Upper lobe of left lung (tissue), 6 donors: ENCODE measurements around the gene NAV2. TPM values are rescaled to one million over a fixed set of nuclear protein-coding genes. Genes with fewer than 3 reads are reported as not detected.

Experiments
- ATAC-seq, 2 donors: fragments of 200-7000 bp; cut with Tn5 transposase; one replicate each; pipeline ENCODE4 v1.9.1; 2022; ENCODE audit warnings: mild to moderate bottlenecking in 2 of 2, moderate library complexity in 2 of 2; ENCODE audit not compliant: low FRiP score in 2 of 2
- DNase-seq, 2 donors: peaks; one replicate each; pipeline ENCODE4 v3.0.0-alpha.2; 2019 to 2020
- H3K27ac ChIP-seq, 4 donors: fragments of 200-600 bp; sonication (generic); one replicate each; pipeline ENCODE4 v1.5.1; 2016 to 2019
- H3K27me3 ChIP-seq, 4 donors: fragments of 200-600 bp; sonication (generic); one replicate each; pipeline ENCODE4 v1.5.1; 2017 to 2019
- H3K36me3 ChIP-seq, 4 donors: fragments of 200-600 bp; sonication (generic); one replicate each; pipeline ENCODE4 v1.5.1; 2016 to 2019
- H3K4me1 ChIP-seq, 4 donors: fragments of 200-600 bp; sonication (generic); one replicate each; pipeline ENCODE4 v1.5.1; 2018 to 2019
- H3K4me3 ChIP-seq, 4 donors: fragments of 200-600 bp; sonication (generic); one replicate each; pipeline ENCODE4 v1.5.1; 2017 to 2019; ENCODE audit warnings: mild to moderate bottlenecking in 2 of 4, moderate library complexity in 1 of 4
- H3K9me3 ChIP-seq, 4 donors: fragments of 200-600 bp; sonication (generic); one replicate each; pipeline ENCODE4 v1.5.1; 2018 to 2019
- EP300 ChIP-seq, 4 donors: sonication (generic); formaldehyde crosslinking; IDR thresholded peaks; one replicate each; pipeline ENCODE4 v1.5.1; 2017; ENCODE audit warnings: antibody characterized with exemption in 4 of 4, control low read depth in 2 of 4
- POLR2A ChIP-seq, 4 donors: fragments of 450-650 bp; IDR thresholded peaks; one replicate each; pipeline ENCODE4 v1.5.1; 2016 to 2017; ENCODE audit warnings: antibody characterized with exemption in 4 of 4, mild to moderate bottlenecking in 2 of 4
- POLR2AphosphoS5 ChIP-seq, 2 donors: sonication (generic); formaldehyde crosslinking; IDR thresholded peaks; one replicate each; pipeline ENCODE4 v1.5.1; 2017; ENCODE audit warnings: antibody characterized with exemption in 2 of 2
- WGBS, 2 donors: methylation state at CpG; one replicate each; pipeline ENCODE4 v1.1.5; 2017 to 2018; 5-methylcytosine and 5-hydroxymethylcytosine counted together
- total RNA-seq, 6 donors: library from RNA; depleted of rRNA in 4 of 6; stranded (reverse); fragments of >200 nt in 4 of 6; gene quantifications; one replicate each; pipeline versions ENCODE4 v1.1.0 to v1.2.1, GENCODE V29; 2016 to 2021
- TF ChIP-seq, protein P1 (sequence below), 6 experiments: fragments of 450-650 bp in 4 of 6; fragments of 200-600 bp in 2 of 6; sonication (generic) in 2 of 6; IDR thresholded peaks; one replicate each; pipeline ENCODE4 v1.5.1; 2016 to 2019; ENCODE audit warnings: antibody characterized with exemption in 6 of 6
- donor health status: DM: no; HTN: no; CAD: no; lungs with moderate emphysema.
- donor health status: DM: no; HTN: yes; CAD: no; lungs with severe emphysema.

Gene NAV2
- total RNA-seq, 6 donors from 2014 or later = 40.5 to 61.4 (median 52.3) TPM

DNA sequence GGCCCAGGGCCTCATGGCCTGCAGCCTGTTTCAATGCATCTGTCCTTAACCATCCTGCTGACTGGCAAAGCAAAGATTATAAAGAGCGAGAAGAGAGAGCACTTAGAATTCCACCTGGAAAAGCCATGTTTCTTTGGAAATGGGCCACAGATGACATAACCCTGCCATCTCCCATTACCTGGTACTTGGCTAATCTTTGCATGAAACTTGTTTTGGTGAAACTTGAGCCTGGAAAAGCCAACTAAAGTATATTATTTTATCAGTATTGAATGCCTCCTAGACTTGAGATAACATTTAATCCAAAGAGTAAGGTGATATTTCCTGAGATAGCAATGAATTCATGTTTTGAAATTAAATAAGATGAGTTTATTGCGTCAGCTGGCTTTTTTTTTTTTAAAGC, 72.6 kb downstream of the NAV2 start:
- ATAC-seq (no peak), DNase-seq (no peak)
- 71 to 83% methylated on average over 2 of the region's 2 CpGs for WGBS, 2 donors
- Histone ChIP-seq H3K36me3 (no peaks in the 10 kb centered on the region), H3K9me3 (no peaks in the 10 kb centered on the region), H3K4me3 (no peak overlapping the region), H3K4me1 (peaks cover 0 to 7% (median 3%) of the 10 kb centered on the region in 4 donors), H3K27ac (no peak overlapping the region), H3K27me3 (no peaks in the 10 kb centered on the region)
- TF ChIP-seq POLR2A (IDR thresholded peaks at IDR 0.05) (no peak), POLR2AphosphoS5 (IDR thresholded peaks at IDR 0.05) (no peak), EP300 (IDR thresholded peaks at IDR 0.05) (no peak)
- TF ChIP-seq, protein P1, sequence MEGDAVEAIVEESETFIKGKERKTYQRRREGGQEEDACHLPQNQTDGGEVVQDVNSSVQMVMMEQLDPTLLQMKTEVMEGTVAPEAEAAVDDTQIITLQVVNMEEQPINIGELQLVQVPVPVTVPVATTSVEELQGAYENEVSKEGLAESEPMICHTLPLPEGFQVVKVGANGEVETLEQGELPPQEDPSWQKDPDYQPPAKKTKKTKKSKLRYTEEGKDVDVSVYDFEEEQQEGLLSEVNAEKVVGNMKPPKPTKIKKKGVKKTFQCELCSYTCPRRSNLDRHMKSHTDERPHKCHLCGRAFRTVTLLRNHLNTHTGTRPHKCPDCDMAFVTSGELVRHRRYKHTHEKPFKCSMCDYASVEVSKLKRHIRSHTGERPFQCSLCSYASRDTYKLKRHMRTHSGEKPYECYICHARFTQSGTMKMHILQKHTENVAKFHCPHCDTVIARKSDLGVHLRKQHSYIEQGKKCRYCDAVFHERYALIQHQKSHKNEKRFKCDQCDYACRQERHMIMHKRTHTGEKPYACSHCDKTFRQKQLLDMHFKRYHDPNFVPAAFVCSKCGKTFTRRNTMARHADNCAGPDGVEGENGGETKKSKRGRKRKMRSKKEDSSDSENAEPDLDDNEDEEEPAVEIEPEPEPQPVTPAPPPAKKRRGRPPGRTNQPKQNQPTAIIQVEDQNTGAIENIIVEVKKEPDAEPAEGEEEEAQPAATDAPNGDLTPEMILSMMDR (IDR thresholded peaks at IDR 0.05) = no peak

DNA sequence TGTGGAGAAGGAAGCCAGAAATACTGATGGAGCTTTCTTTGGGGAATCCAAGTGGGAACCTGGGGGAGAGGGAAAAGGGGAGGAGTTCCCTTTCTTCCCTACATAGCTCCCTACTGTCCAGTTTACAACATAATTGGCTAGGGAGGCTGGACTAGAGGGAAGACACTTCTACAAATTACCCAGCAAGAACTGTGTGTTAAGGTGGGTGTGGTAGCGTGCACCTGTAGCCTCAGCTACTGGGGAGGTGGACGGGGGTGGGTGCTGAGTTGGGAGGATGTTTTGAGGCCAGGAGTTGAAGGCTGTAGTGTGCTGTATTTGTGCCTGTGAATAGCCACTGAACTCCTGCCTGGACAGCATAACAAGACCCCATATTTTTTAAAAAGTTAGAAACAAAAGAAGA, 74.0 kb downstream of the NAV2 start:
- H3K36me3 ChIP-seq = no peaks in the 10 kb centered on the region
- peaks cover 0 to 19% (median 7%) of the 10 kb centered on the region in 4 donors for H3K4me1 ChIP-seq
- no peak overlapping the region for H3K4me3 ChIP-seq
- no peaks in the 10 kb centered on the region for H3K27me3 ChIP-seq
- ATAC-seq = no peak
- TF ChIP-seq EP300 (IDR thresholded peaks at IDR 0.05) (no peak), POLR2A (IDR thresholded peaks at IDR 0.05) (no peak), POLR2AphosphoS5 (IDR thresholded peaks at IDR 0.05) (no peak)
- TF ChIP-seq, protein P1 (IDR thresholded peaks at IDR 0.05) = no peak
- DNase-seq = no peak
- no peak overlapping the region for H3K27ac ChIP-seq
- no peaks in the 10 kb centered on the region for H3K9me3 ChIP-seq
- WGBS, 2 donors = 89 to 97% methylated on average over 2 of the region's 2 CpGs

DNA sequence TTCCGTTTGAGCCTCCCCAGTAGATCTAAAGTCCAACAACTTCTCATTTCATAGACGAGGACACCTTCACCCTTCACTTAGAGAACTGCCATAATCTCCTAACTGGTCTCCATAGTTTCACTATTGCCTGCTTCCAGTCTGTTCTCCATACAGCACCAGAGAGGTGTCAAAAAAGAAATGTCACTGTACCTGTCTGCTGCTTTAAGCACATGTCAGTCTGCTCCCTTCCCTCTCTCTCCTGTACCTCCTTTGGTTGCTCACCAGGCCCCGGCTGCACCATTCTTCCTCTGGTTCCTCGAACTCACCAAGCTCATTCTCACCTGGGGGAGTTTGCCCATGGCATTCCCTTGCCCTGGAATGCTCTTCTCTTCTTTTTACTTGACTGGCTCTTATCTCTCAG, 75.8 kb downstream of the NAV2 start:
- H3K27me3 ChIP-seq = no peaks in the 10 kb centered on the region
- peaks cover 0 to 21% (median 10%) of the 10 kb centered on the region in 4 donors for H3K4me1 ChIP-seq
- H3K4me3 ChIP-seq = no peak overlapping the region
- WGBS, 2 donors = 84 to 88% methylated on average over 4 of the region's 4 CpGs
- TF ChIP-seq EP300 (IDR thresholded peaks at IDR 0.05) (no peak), POLR2AphosphoS5 (IDR thresholded peaks at IDR 0.05) (no peak)
- TF ChIP-seq, protein P1 (IDR thresholded peaks at IDR 0.05) = no peak
- H3K9me3 ChIP-seq = no peaks in the 10 kb centered on the region
- no peak for DNase-seq
- no peak overlapping the region for H3K27ac ChIP-seq
- ATAC-seq = no peak
- no peaks in the 10 kb centered on the region for H3K36me3 ChIP-seq

DNA sequence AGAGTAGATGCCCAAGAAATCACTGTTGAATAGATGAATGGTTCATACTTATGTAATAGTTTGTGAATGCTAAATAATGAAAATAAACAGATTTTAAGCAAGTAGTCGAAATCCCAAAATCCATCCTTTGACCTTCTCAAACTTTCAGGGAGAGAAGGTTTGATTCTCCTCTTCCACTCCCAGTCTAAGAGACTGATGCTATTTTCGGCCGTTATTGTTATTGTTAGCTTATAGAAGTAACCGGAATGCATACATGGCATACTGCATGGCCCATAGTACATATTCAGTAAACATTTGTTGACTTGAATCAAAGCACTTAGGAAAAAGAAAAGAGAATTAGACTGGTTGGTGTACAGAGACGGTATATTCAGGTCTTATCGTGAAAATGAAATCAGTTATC, 76.6 kb downstream of the NAV2 start:
- Histone ChIP-seq H3K9me3 (no peaks in the 10 kb centered on the region), H3K27ac (no peak overlapping the region), H3K4me3 (no peak overlapping the region), H3K36me3 (no peaks in the 10 kb centered on the region), H3K4me1 (peaks cover 0 to 21% (median 10%) of the 10 kb centered on the region in 4 donors), H3K27me3 (no peaks in the 10 kb centered on the region)
- 88 to 97% methylated on average over 6 of the region's 6 CpGs for WGBS, 2 donors
- no peak for DNase-seq
- no peak for ATAC-seq
- TF ChIP-seq POLR2AphosphoS5 (IDR thresholded peaks at IDR 0.05) = no peak
- no peak for TF ChIP-seq EP300 (IDR thresholded peaks at IDR 0.05)
- TF ChIP-seq, protein P1 (IDR thresholded peaks at IDR 0.05) = no peak
- no peak for TF ChIP-seq POLR2A (IDR thresholded peaks at IDR 0.05)
